Measurements from ENCODE around the gene UFM1. TPM values are rescaled to one million over a fixed set of nuclear protein-coding genes. Genes with fewer than 3 reads are reported as not detected.
"Not testable (repeated sequence)": the region's sequence is repeated elsewhere in the genome, so short reads cannot be mapped to it uniquely, and the experiment has no call there.

UFM1 gene
- total RNA-seq = 10 to 100 TPM; 22.6 to 53.8 (median 38.9) TPM

- Histone ChIP-seq H3K27ac (peak within 1 kb of the TSS; percentile 93 to 96 (median 94)), H3K9me3 (no peaks in the 10 kb centered on the region), H3K4me1 (peaks cover 13 to 57% (median 14%) of the 10 kb centered on the region in 3 donors), H3K27me3 (no peaks in the 10 kb centered on the region), H3K36me3 (peaks cover 0 to 33% (median 5%) of the 10 kb centered on the region in 3 donors), H3K4me3 (peak within 1 kb of the TSS; percentile 78 to 94 (median 84))
- intact Hi-C loops (cut with DNase I) = no loop called here
- TF ChIP-seq POLR2A (IDR thresholded peaks at IDR 0.05) (peak in 1 of 4 donors; percentile 65), CTCF (IDR thresholded peaks at IDR 0.05) (no peak)
- peak; percentile 43 for DNase-seq
- WGBS, 2 donors = 0 to 1% methylated on average over 29 to 33 of the region's 41 CpGs
These were observed at the start of gene UFM1 for GRCh38 chr13:38349390-38350113. UFM1 (plus strand) TSS chr13:38349851; CDS start chr13:38349920, 69 bp downstream.

GRCh38 chr13:38301236-38301635 is 48.4 kb upstream of the UFM1 start:
- H3K36me3 ChIP-seq = no peaks in the 10 kb centered on the region
- WGBS, 2 donors = 76 to 77% methylated on average over 4 of the region's 4 CpGs
- H3K27ac ChIP-seq = no peak overlapping the region
- DNase-seq = no peak
- H3K9me3 ChIP-seq = no peaks in the 10 kb centered on the region
- TF ChIP-seq CTCF (IDR thresholded peaks at IDR 0.05) (no peak), POLR2A (IDR thresholded peaks at IDR 0.05) (no peak)
- no peak overlapping the region for H3K4me3 ChIP-seq
- H3K27me3 ChIP-seq = no peaks in the 10 kb centered on the region
- intact Hi-C loops (cut with DNase I) = no loop called here
- no peaks in the 10 kb centered on the region for H3K4me1 ChIP-seq

GRCh38 chr13:38303816-38304320 is 45.8 kb upstream of the UFM1 start:
- no peak for DNase-seq
- Histone ChIP-seq H3K27ac (no peak overlapping the region), H3K36me3 (no peaks in the 10 kb centered on the region), H3K9me3 (no peaks in the 10 kb centered on the region), H3K27me3 (no peaks in the 10 kb centered on the region), H3K4me1 (peaks cover 0 to 6% (median 0%) of the 10 kb centered on the region in 3 donors), H3K4me3 (no peak overlapping the region)
- intact Hi-C loops (cut with DNase I) = no loop called here
- WGBS, 2 donors = 44 to 45% methylated on average over 2 of the region's 2 CpGs
- TF ChIP-seq POLR2A (IDR thresholded peaks at IDR 0.05) (no peak), CTCF (IDR thresholded peaks at IDR 0.05) (no peak)

GRCh38 chr13:38308736-38309135 is 40.9 kb upstream of the UFM1 start:
- WGBS, 2 donors = 42 to 58% methylated on average over 2 of the region's 2 CpGs
- no peak for DNase-seq
- H3K36me3 ChIP-seq = no peaks in the 10 kb centered on the region
- no peak overlapping the region for H3K4me3 ChIP-seq
- no peaks in the 10 kb centered on the region for H3K27me3 ChIP-seq
- intact Hi-C loops (cut with DNase I) = no loop called here
- H3K9me3 ChIP-seq = no peaks in the 10 kb centered on the region
- peak overlapping the region in 3 of 4 donors; percentile 2 to 58 (median 38) for H3K27ac ChIP-seq
- H3K4me1 ChIP-seq = peaks cover 0 to 14% (median 0%) of the 10 kb centered on the region in 3 donors
- TF ChIP-seq CTCF (IDR thresholded peaks at IDR 0.05) = no peak
- no peak for TF ChIP-seq POLR2A (IDR thresholded peaks at IDR 0.05)

- H3K27me3 ChIP-seq = no peaks in the 10 kb centered on the region
- H3K4me1 ChIP-seq = peaks cover 0 to 14% (median 0%) of the 10 kb centered on the region in 3 donors
- H3K27ac ChIP-seq = peak overlapping the region in 3 of 4 donors; percentile 2 to 58 (median 38)
- H3K36me3 ChIP-seq = no peaks in the 10 kb centered on the region
- H3K4me3 ChIP-seq = no peak overlapping the region
- TF ChIP-seq POLR2A (IDR thresholded peaks at IDR 0.05) (no peak), CTCF (IDR thresholded peaks at IDR 0.05) (no peak)
- no peaks in the 10 kb centered on the region for H3K9me3 ChIP-seq
- DNase-seq = no peak
- intact Hi-C loops (cut with DNase I) = no loop called here
These were observed 40.3 kb upstream of the UFM1 start for GRCh38 chr13:38309397-38309796.

GRCh38 chr13:38311175-38311574 is 38.5 kb upstream of the UFM1 start:
- intact Hi-C loops (cut with DNase I); H3K27me3 ChIP-seq; H3K4me3 ChIP-seq; H3K36me3 ChIP-seq; DNase-seq; H3K27ac ChIP-seq; H3K9me3 ChIP-seq: not testable (repeated sequence)
- H3K4me1 ChIP-seq = peaks cover 0 to 14% (median 0%) of the 10 kb centered on the region in 3 donors
- 88 to 96% methylated on average over 8 to 10 of the region's 10 CpGs for WGBS, 2 donors

Measured in esophagus squamous epithelium (tissue), 5 donors.